ENCODE measurements around the gene ALG10. TPM values are rescaled to one million over a fixed set of nuclear protein-coding genes. Genes with fewer than 3 reads are reported as not detected.
A peak's percentile ranks its signal among the peaks of the same experiment; 100 is the strongest.
"Not testable (repeated sequence)": the region's sequence is repeated elsewhere in the genome, so short reads cannot be mapped to it uniquely, and the experiment has no call there.

Gene ALG10
- total RNA-seq, 4 donors from 2014 or later: 6.1 to 10.1 (median 8.0) TPM

DNA sequence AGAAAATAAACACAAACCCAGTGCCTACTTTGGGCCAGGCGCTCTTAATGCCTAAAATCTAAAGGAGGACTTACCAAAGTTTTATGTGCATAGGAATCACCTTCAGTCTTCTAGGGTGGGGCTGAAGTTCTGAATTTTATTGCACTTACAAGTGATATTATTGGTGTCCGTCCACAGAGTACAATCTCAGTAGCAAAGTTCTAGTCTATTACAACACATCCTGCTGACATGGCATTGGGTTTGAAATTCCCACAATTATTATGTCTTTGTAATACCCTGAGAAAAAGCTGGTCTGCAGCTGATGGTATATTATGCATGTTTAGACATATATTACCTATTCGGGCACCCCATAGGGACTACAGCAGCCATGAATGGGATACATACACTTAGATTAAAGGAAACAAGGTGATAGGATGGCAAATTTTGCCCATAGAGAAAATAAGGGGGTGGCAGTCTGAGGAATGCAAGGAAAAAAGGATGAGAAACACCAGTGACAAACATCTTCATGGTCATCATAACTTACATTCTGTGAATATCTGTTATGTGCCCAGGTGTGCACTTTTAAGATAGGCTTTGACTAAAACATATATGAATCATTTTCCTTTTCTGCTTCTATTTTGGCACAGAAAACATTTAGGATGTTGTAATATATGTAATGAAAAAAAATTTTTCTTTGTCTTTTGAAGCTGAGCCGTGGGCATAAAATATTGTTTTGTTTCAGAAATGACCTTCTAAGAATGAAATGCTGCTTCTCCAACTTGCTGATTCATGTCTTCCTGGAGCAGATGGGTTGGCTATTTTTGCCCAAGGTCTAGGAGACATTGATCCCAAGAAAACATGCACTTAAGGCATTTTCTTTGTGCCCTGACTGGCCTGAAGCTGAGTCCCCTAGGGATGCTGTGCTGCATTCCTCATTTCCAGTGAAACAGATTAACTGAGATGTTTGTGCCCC is 27.2 kb upstream of the ALG10 start:
- no peaks in the 10 kb centered on the region for H3K9me3 ChIP-seq
- DNase-seq (ENCODE audit: low spot score in 2 of 2): no peak
- WGBS, 2 donors: 73 to 75% methylated on average over 4 of the region's 4 CpGs
- no peaks in the 10 kb centered on the region for H3K4me1 ChIP-seq
- no peak overlapping the region for H3K27ac ChIP-seq
- TF ChIP-seq EP300 (IDR thresholded peaks at IDR 0.05): no peak
- TF ChIP-seq, protein P1, sequence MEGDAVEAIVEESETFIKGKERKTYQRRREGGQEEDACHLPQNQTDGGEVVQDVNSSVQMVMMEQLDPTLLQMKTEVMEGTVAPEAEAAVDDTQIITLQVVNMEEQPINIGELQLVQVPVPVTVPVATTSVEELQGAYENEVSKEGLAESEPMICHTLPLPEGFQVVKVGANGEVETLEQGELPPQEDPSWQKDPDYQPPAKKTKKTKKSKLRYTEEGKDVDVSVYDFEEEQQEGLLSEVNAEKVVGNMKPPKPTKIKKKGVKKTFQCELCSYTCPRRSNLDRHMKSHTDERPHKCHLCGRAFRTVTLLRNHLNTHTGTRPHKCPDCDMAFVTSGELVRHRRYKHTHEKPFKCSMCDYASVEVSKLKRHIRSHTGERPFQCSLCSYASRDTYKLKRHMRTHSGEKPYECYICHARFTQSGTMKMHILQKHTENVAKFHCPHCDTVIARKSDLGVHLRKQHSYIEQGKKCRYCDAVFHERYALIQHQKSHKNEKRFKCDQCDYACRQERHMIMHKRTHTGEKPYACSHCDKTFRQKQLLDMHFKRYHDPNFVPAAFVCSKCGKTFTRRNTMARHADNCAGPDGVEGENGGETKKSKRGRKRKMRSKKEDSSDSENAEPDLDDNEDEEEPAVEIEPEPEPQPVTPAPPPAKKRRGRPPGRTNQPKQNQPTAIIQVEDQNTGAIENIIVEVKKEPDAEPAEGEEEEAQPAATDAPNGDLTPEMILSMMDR (IDR thresholded peaks at IDR 0.05): no peak
- no peak for TF ChIP-seq POLR2A (IDR thresholded peaks at IDR 0.05)
- H3K27me3 ChIP-seq: no peaks in the 10 kb centered on the region
- H3K36me3 ChIP-seq: no peaks in the 10 kb centered on the region
- H3K4me3 ChIP-seq: no peak overlapping the region

DNA sequence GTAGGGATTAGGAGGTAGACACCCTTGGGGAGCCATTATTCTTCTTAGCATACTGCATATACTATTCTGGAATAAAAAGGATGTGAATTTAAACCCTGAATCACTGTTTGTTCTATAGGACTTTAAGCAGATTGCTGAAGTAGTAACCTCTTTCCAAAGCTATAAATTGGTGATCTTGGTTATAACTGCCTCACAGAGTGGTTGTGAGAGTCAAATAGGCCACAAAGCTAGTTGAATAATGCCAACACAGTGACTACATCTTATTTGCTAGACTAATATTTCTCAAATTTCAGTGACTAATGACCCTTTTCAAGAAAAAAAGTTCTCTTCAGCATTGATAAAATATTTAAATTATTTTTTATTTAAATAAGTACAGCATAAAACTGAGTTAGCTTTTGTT is 13.5 kb upstream of the ALG10 start:
- not testable (repeated sequence) for H3K4me1 ChIP-seq; DNase-seq (ENCODE audit: low spot score in 2 of 2); H3K27ac ChIP-seq; H3K9me3 ChIP-seq; H3K4me3 ChIP-seq; H3K36me3 ChIP-seq; H3K27me3 ChIP-seq

DNA sequence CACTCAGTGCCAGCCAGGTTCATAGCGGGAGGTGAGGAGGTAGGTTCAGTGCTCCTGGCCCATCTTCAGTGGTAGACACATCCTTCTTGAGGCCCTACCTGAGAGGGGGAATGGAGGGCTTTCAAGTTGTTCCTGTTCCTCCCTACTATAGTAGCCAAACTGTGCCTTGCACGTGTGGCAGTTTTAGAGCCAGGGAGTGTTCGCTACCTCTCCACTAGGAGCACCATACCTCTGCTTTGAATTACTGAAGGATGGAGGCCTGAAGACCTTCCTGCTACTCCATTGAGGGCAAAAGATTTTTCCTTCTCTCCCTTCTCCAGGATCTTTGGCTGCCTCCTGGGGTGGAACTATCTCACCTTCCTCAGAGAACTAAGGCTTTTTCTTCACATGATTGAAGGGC is 5.9 kb upstream of the ALG10 start:
- WGBS, 2 donors: 85 to 86% methylated on average over 3 of the region's 3 CpGs
- no peak for DNase-seq (ENCODE audit: low spot score in 2 of 2)

DNA sequence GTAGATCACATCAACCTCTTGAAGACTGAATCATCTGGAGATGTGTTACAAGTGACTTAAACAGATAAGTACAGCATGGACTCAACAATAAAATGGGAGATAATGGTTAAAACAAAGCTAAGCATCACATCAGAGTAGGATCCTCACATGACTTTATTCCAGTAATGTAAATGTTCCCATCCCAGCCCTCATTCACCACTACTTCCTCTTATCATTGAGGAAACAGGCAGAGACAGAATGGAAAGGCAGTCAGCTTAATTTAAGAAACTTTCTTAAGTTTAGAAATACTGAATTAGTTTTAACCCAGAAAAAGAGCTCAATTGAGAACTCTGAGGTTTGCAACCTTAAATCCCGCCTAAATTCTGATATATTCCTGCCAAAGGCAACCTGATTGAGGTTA is 1.2 kb upstream of the ALG10 start:
- Histone ChIP-seq H3K9me3 (no peaks in the 10 kb centered on the region), H3K36me3 (no peaks in the 10 kb centered on the region), H3K4me3 (no peak overlapping the region), H3K27me3 (no peaks in the 10 kb centered on the region), H3K4me1 (peaks cover 0 to 31% (median 5%) of the 10 kb centered on the region in 4 donors), H3K27ac (peak overlapping the region in 2 of 4 donors; percentile 84 to 91)
- WGBS, 2 donors: 89 to 95% methylated on average over 1 of the region's 1 CpG
- DNase-seq (ENCODE audit: low spot score in 2 of 2): no peak
- TF ChIP-seq, protein P1 (IDR thresholded peaks at IDR 0.05): no peak
- TF ChIP-seq EP300 (IDR thresholded peaks at IDR 0.05) (no peak), POLR2A (IDR thresholded peaks at IDR 0.05) (no peak)

More for the DNA sequence above, 5.9 kb upstream of the ALG10 start:
- H3K27ac ChIP-seq: no peak overlapping the region
- H3K4me3 ChIP-seq: no peak overlapping the region
- no peaks in the 10 kb centered on the region for H3K36me3 ChIP-seq
- no peak for TF ChIP-seq POLR2A (IDR thresholded peaks at IDR 0.05)
- TF ChIP-seq, protein P1 (IDR thresholded peaks at IDR 0.05): no peak
- no peaks in the 10 kb centered on the region for H3K9me3 ChIP-seq
- peaks cover 0 to 4% (median 2%) of the 10 kb centered on the region in 4 donors for H3K4me1 ChIP-seq
- no peaks in the 10 kb centered on the region for H3K27me3 ChIP-seq

DNA sequence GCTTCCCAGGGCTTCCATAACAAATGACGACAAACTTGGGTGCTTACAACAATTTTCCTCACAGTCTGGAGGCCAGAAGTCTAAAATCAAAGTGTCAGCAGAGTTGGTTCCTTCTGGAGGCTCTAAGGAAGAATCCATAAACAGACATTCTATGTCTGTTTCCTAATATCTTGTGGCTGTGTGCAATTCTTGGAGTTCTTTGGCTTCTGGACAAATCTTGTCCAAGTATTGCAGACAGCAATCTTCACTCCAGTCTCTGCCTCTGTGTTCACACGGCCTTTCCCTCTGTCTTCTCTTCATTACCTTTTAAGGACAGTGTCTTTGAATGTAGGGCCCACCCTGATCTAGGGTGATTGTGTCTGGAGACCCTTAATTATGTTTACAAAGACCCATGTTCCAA is 5.4 kb downstream of the ALG10 start:
- H3K36me3 ChIP-seq; H3K9me3 ChIP-seq; H3K4me3 ChIP-seq; H3K27me3 ChIP-seq; DNase-seq (ENCODE audit: low spot score in 2 of 2); H3K27ac ChIP-seq: not testable (repeated sequence)
- WGBS, 2 donors: 70 to 84% methylated on average over 2 of the region's 2 CpGs
- peaks cover 0 to 23% (median 2%) of the 10 kb centered on the region in 4 donors for H3K4me1 ChIP-seq

DNA sequence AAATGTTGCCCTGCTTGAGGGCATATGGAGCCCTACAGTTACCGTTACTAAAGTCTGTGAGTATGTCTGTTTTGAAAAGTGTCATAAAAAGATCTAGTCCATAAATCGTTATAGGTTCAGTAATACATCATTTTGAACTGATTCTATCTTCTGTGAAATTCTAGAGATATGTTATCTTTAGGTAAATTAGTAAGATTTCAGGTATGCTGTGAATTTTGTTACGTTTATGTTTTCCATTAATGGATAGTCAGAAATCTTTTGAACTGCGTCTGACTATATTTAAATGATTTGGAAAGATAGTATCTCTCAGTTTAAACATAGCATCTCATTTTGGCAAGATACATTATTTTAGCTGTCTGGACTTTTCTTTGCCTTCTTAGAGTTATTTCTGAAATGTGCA is 8.3 kb downstream of the ALG10 start:
- DNase-seq (ENCODE audit: low spot score in 2 of 2): no peak
- no peaks in the 10 kb centered on the region for H3K9me3 ChIP-seq
- no peak for TF ChIP-seq EP300 (IDR thresholded peaks at IDR 0.05)
- no peak for TF ChIP-seq POLR2A (IDR thresholded peaks at IDR 0.05)
- TF ChIP-seq, protein P1 (IDR thresholded peaks at IDR 0.05): no peak
- no peaks in the 10 kb centered on the region for H3K36me3 ChIP-seq
- 93 to 95% methylated on average over 4 of the region's 4 CpGs for WGBS, 2 donors
- H3K27me3 ChIP-seq: no peaks in the 10 kb centered on the region
- no peak overlapping the region for H3K4me3 ChIP-seq
- no peaks in the 10 kb centered on the region for H3K4me1 ChIP-seq
- H3K27ac ChIP-seq: no peak overlapping the region

Data from tibial nerve (tissue), 4 donors.